SU-DHL-6 (cell line): Measurements from ENCODE around the gene MSANTD3.
A peak's percentile ranks its signal among the peaks of the same experiment; 100 is the strongest.

Source experiments
- H2AFZ ChIP-seq: fragments of 200-600 bp; sonication (generic); 2 replicates; pipeline ENCODE4 v1.6.1; 2014; ENCODE audit warnings: low read depth, mild to moderate bottlenecking, moderate library complexity, mixed read lengths, antibody characterized with exemption, low read length; ENCODE audit not compliant: severe bottlenecking
- H3F3A ChIP-seq: fragments of 200-600 bp; shearing (Covaris generic); 2 replicates; pipeline ENCODE4 v1.6.0; 2016; ENCODE audit warnings: antibody characterized with exemption, mild to moderate bottlenecking; ENCODE audit not compliant: insufficient read depth
- H3K27ac ChIP-seq: fragments of 200-600 bp; sonication (generic); 2 replicates; pipeline ENCODE4 v1.5.1; 2016; ENCODE audit warnings: low read depth, mild to moderate bottlenecking, low read length, moderate library complexity, mixed read lengths
- H3K27me3 ChIP-seq: fragments of 200-600 bp; sonication (generic), shearing (Covaris generic); 2 replicates; pipeline ENCODE4 v1.6.0; 2014; ENCODE audit warnings: mild to moderate bottlenecking, low read length
- H3K36me3 ChIP-seq: fragments of 200-600 bp; sonication (generic); 2 replicates; pipeline ENCODE4 v1.6.1; 2014; ENCODE audit warnings: mild to moderate bottlenecking, low read length, mixed read lengths
- H3K4me2 ChIP-seq: fragments of 300-600, 200-600 bp; shearing (Covaris generic), sonication (generic); 2 replicates; pipeline ENCODE4 v1.6.0; 2014; ENCODE audit warnings: low read length, low read depth, mild to moderate bottlenecking; ENCODE audit not compliant: poor library complexity, severe bottlenecking
- H3K4me3 ChIP-seq: fragments of 200-600 bp; sonication (generic); 2 replicates; pipeline ENCODE4 v1.5.1; 2014; ENCODE audit warnings: antibody characterized with exemption, low read length, mild to moderate bottlenecking, mixed read lengths; ENCODE audit not compliant: insufficient read depth, poor library complexity, severe bottlenecking
- H3K79me2 ChIP-seq: fragments of 200-600 bp; sonication (generic); 2 replicates; pipeline ENCODE4 v1.6.1; 2014; ENCODE audit warnings: mild to moderate bottlenecking, low read length, moderate library complexity; ENCODE audit not compliant: insufficient read depth
- H3K9ac ChIP-seq: fragments of 200-600 bp; sonication (generic); 2 replicates; pipeline ENCODE4 v1.7.0; 2014; ENCODE audit warnings: mild to moderate bottlenecking, low read length
- H3K9me2 ChIP-seq: fragments of 200-600 bp; sonication (generic); replicated peaks from 2 replicates; pipeline ENCODE4 v1.6.1; 2014; ENCODE audit warnings: low read length; ENCODE audit not compliant: insufficient read depth
- H3K9me3 ChIP-seq: fragments of 200-600 bp; sonication (generic); 2 replicates; pipeline ENCODE4 v1.6.1; 2014; ENCODE audit warnings: low read length, mixed read lengths; ENCODE audit not compliant: insufficient read depth
- H4K20me1 ChIP-seq: fragments of 200-600 bp; sonication (generic); 2 replicates; pipeline ENCODE4 v1.6.1; 2014; ENCODE audit warnings: low read depth, mild to moderate bottlenecking, antibody characterized with exemption, low read length, moderate library complexity, mixed read lengths
- EZH2phosphoT487 ChIP-seq: fragments of 200-600 bp; sonication (generic), shearing (Covaris generic); conservative IDR thresholded peaks from 2 replicates; pipeline ENCODE4 v1.6.1; 2018; ENCODE audit warnings: mild to moderate bottlenecking, antibody characterized with exemption, low read length, moderate library complexity, mixed read lengths
- TF ChIP-seq, protein P1 (sequence below): fragments of 200-600 bp; sonication (generic); IDR thresholded peaks from one replicate; pipeline ENCODE4 v1.5.1; 2017; ENCODE audit warnings: antibody characterized with exemption, mild to moderate bottlenecking, low read length, moderate library complexity; ENCODE audit not compliant: insufficient read depth, poor library complexity, severe bottlenecking

MSANTD3 gene

DNA sequence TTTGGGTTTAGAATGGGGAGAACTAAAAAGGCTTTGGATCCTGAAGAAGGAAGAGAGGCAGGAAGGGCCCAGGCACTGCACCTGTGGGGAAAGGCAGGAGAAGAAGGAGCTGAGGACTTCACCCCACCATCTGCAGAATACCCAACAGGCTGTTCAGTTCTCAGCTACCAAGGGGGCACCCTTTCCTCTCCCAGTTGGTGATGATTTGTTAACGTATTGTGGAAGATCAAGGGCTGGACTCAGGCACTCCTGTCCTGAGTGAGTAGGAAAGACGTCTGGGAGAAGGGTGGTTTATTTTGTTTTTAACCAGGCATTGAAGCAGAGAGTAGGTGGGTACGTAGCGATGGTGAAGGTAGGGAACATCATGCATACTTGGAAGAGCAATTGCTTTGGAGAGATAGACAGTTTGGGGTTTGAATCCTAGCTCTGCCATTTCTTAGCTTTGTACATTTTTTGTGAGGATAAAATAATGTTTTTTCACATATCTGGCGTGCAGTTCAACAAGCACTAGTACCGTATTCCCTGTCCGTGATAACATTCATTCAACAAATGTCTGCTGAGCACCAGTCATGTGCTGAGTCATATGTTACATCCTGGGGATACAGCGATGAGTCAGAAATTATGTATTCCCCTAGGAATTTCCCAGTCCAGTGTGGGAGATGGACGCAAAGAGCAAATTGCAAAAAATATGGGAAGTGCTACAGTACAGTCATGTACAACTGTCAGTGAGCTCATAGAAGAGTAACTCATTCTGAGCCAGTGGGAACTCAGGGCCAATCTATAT is 2.1 kb downstream of the MSANTD3 start:
- Histone ChIP-seq H2AFZ (no peak overlapping the region), H3K9me2 (no peaks in the 10 kb centered on the region), H3K36me3 (no peaks in the 10 kb centered on the region), H3K4me2 (peak overlapping the region; percentile 75), H3K27ac (no peak overlapping the region), H3K9me3 (no peaks in the 10 kb centered on the region), H3F3A (no peaks in the 10 kb centered on the region), H3K79me2 (peaks cover 15% of the 10 kb centered on the region; the same call in 1 of the 2 replicates), H3K4me3 (no peak overlapping the region), H4K20me1 (no peaks in the 10 kb centered on the region), H3K9ac (no peak overlapping the region), H3K27me3 (no peaks in the 10 kb centered on the region)
- TF ChIP-seq, protein P1, sequence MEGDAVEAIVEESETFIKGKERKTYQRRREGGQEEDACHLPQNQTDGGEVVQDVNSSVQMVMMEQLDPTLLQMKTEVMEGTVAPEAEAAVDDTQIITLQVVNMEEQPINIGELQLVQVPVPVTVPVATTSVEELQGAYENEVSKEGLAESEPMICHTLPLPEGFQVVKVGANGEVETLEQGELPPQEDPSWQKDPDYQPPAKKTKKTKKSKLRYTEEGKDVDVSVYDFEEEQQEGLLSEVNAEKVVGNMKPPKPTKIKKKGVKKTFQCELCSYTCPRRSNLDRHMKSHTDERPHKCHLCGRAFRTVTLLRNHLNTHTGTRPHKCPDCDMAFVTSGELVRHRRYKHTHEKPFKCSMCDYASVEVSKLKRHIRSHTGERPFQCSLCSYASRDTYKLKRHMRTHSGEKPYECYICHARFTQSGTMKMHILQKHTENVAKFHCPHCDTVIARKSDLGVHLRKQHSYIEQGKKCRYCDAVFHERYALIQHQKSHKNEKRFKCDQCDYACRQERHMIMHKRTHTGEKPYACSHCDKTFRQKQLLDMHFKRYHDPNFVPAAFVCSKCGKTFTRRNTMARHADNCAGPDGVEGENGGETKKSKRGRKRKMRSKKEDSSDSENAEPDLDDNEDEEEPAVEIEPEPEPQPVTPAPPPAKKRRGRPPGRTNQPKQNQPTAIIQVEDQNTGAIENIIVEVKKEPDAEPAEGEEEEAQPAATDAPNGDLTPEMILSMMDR: no peak

DNA sequence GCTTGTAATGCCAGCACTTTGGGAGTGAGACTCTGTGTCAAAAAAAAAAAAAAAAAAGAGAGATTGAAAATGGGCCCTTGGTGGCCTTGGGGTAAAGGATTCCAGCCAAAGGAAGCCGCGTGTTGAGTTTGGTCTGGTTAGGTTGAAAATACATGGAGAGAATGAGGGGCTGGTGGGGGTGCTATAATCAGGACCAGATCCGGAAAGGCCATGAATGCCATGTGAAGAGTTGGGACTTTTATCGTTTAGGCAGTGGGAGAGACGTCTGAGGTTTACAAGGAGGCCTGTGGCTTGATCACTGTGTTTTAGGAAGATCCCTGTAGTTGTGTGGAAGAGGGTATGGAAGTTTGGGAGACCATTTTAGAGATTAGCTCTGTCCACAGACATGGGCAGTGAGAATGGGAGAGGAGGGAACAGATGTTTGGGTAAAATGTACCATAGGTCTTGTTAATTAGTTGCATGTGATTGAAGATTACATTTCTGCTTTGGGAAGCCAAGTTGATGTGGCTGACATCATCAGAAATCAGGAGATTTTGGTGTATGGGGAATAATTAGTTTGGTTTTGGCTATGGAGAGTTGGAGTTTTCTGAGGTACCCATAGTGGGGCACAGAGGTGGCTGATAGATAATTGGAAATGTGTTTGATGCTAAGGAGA is 3.5 kb downstream of the MSANTD3 start:
- Histone ChIP-seq H3K4me2 (no peak overlapping the region), H3K9me2 (no peaks in the 10 kb centered on the region), H3K27me3 (no peaks in the 10 kb centered on the region), H4K20me1 (no peaks in the 10 kb centered on the region), H3K9me3 (no peaks in the 10 kb centered on the region), H3F3A (no peaks in the 10 kb centered on the region), H3K4me3 (no peak overlapping the region), H3K79me2 (peaks cover 15% of the 10 kb centered on the region; the same call in 1 of the 2 replicates), H2AFZ (no peak overlapping the region), H3K36me3 (no peaks in the 10 kb centered on the region), H3K27ac (no peak overlapping the region), H3K9ac (no peak overlapping the region)
- TF ChIP-seq EZH2phosphoT487: no peak

DNA sequence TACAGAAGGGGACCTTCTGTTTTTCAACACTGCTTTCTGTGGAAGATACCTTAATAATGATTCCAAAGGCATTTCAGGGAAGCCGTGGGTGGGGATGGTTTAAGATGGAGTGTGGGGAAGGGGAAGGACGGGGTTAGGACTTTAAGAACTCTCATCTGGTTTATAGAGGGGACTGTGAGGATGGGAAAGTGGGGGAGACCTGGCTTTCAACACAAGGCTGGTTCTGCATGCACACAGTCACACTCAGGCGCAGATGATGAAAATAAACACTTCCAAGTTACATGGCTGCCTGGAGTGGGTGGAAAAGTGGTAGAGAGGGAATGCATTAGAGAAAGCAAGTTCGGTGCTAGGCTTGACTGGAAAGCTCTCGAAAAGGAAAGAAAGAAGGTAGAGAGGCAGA is 4.9 kb downstream of the MSANTD3 start:
- Histone ChIP-seq H3K9me3 (no peaks in the 10 kb centered on the region), H3F3A (no peaks in the 10 kb centered on the region), H2AFZ (no peak overlapping the region), H3K27ac (no peak overlapping the region), H3K9ac (no peak overlapping the region), H3K4me3 (no peak overlapping the region), H3K36me3 (no peaks in the 10 kb centered on the region), H3K9me2 (no peaks in the 10 kb centered on the region), H3K4me2 (no peak overlapping the region), H3K79me2 (peaks cover 15% of the 10 kb centered on the region; the same call in 1 of the 2 replicates), H3K27me3 (no peaks in the 10 kb centered on the region), H4K20me1 (no peaks in the 10 kb centered on the region)
- TF ChIP-seq, protein P1: no peak
- no peak for TF ChIP-seq EZH2phosphoT487

DNA sequence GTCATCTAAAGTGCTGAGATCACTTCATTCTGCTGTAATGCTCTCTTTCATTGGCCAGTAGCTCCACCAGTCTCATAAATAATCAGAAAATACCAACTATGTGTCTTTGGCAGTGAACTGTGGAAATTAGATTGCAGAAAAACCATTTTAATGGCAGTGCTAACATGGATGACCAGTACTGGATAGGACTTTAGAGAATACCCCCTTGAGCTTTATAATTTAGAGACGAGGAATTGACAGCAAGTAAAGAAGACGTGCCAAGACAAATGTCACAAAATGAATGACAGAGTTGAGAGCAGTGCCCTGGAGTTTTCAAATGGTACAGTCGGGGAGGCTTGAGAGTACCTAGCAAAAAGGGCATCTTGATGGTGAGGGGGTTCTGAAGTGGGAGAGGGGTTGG is 5.8 kb downstream of the MSANTD3 start:
- H3K9ac ChIP-seq: no peak overlapping the region
- no peak overlapping the region for H3K4me3 ChIP-seq
- no peak overlapping the region for H2AFZ ChIP-seq
- H3K9me3 ChIP-seq: no peaks in the 10 kb centered on the region
- peaks cover 12% of the 10 kb centered on the region; the same call in 1 of the 2 replicates for H3K79me2 ChIP-seq
- H3K36me3 ChIP-seq: no peaks in the 10 kb centered on the region
- H3F3A ChIP-seq: no peaks in the 10 kb centered on the region
- H3K27ac ChIP-seq: no peak overlapping the region
- H3K4me2 ChIP-seq: no peak overlapping the region
- TF ChIP-seq, protein P1: no peak
- no peak for TF ChIP-seq EZH2phosphoT487
- no peaks in the 10 kb centered on the region for H4K20me1 ChIP-seq
- H3K9me2 ChIP-seq: no peaks in the 10 kb centered on the region
- no peaks in the 10 kb centered on the region for H3K27me3 ChIP-seq
